Transverse colon (tissue), 4 donors: ENCODE data around the gene C19orf81.

ENCODE experiments used
- POLR2A ChIP-seq: fragments of 450-650 bp; IDR thresholded peaks from one replicate; pipeline ENCODE4 v1.6.1; 2016; ENCODE audit warnings: antibody characterized with exemption, mild to moderate bottlenecking, moderate library complexity
- POLR2AphosphoS5 ChIP-seq, 3 donors: sonication (generic); formaldehyde crosslinking; IDR thresholded peaks; one replicate each; pipeline ENCODE4 v1.6.1; 2016; ENCODE audit warnings: antibody characterized with exemption in 3 of 3
- TF ChIP-seq, protein P1 (sequence below), 5 experiments: fragments of 200-600 bp in 3 of 5; fragments of 450-650 bp in 2 of 5; sonication (generic) in 3 of 5; IDR thresholded peaks; 1 replicate in 2 of 5; 2 replicates in 3 of 5; pipeline ENCODE4 v1.5.1; 2016 to 2017; ENCODE audit warnings: antibody characterized with exemption in 5 of 5, inconsistent platforms in 3 of 5, mild to moderate bottlenecking in 2 of 5, moderate library complexity in 1 of 5

DNA sequence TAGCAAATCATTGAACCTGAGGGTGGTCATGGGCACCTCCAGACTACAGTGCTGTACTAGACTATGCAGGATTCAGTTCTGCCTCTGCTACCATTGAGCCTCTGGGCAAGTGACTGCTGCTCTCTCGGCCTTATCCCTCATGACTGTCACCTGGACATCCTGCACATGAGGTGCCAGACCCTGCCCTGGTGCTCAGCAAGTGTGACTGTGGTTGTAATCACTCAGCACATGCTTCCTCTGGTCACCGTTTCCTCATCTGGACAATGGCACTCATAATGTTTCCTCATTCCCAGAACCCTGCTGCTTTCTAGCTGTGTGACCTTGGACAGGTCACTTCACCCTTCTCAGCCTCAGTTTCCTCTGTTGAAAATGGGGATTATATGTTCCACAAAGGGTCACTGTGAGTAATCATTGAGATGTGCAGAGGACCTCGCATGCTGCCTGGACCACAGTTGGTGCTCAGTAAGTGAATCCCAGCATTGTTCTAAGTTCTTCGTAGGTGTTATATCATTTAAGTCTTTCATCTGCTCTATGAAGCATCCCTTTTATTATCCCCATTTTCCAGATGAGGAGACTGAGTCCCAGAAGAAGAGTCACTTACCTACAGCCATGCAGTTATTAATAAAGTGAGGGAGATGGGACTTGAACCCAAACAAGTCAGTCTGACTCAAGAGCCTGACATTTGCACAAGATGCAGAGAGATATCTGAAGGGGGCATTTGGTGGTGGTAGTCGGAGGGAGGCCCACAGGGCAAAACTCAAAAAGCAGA lies 12.7 kb upstream of the C19orf81 start:
- no peak for TF ChIP-seq POLR2A
- TF ChIP-seq, protein P1, sequence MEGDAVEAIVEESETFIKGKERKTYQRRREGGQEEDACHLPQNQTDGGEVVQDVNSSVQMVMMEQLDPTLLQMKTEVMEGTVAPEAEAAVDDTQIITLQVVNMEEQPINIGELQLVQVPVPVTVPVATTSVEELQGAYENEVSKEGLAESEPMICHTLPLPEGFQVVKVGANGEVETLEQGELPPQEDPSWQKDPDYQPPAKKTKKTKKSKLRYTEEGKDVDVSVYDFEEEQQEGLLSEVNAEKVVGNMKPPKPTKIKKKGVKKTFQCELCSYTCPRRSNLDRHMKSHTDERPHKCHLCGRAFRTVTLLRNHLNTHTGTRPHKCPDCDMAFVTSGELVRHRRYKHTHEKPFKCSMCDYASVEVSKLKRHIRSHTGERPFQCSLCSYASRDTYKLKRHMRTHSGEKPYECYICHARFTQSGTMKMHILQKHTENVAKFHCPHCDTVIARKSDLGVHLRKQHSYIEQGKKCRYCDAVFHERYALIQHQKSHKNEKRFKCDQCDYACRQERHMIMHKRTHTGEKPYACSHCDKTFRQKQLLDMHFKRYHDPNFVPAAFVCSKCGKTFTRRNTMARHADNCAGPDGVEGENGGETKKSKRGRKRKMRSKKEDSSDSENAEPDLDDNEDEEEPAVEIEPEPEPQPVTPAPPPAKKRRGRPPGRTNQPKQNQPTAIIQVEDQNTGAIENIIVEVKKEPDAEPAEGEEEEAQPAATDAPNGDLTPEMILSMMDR (IDR thresholded peaks at IDR 0.05), result no peak
- TF ChIP-seq POLR2AphosphoS5 (IDR thresholded peaks at IDR 0.05), result no peak
